Measurements from ENCODE around the gene GREM2. TPM values are rescaled to one million over a fixed set of nuclear protein-coding genes. Genes with fewer than 3 reads are reported as not detected.

Gene GREM2
- total and polyA plus RNA-seq, 8 donors: 0.99 to 4.4 (median 2.9) TPM

DNA sequence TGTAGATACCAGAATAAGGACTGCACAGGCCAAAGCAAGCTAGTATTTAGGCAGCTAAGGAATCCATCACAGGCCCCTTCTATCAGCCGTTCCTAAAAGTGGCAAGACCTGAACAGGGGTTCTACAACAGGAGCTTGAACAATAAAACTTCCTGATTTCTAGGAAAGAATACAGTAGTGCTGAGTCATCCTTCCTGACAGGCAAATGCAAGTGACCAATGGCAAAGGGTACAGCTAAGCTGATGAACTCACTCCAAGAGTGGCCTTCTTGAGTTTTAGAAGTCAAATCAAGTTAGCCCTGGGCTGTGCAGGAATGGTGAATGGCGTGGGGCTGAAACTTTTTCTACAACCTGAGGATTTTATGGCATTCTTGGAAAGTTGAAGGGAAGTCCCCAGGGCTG is 112.9 kb downstream of the GREM2 start:
- Histone ChIP-seq H3K9me3 (no peaks in the 10 kb centered on the region), H3K36me3 (no peaks in the 10 kb centered on the region), H3K4me1 (no peaks in the 10 kb centered on the region), H3K27ac (no peak overlapping the region), H3K27me3 (no peaks in the 10 kb centered on the region), H3K4me3 (no peak overlapping the region)
- ATAC-seq (peak; percentile 33), DNase-seq (no peak)
- TF ChIP-seq, protein P1, sequence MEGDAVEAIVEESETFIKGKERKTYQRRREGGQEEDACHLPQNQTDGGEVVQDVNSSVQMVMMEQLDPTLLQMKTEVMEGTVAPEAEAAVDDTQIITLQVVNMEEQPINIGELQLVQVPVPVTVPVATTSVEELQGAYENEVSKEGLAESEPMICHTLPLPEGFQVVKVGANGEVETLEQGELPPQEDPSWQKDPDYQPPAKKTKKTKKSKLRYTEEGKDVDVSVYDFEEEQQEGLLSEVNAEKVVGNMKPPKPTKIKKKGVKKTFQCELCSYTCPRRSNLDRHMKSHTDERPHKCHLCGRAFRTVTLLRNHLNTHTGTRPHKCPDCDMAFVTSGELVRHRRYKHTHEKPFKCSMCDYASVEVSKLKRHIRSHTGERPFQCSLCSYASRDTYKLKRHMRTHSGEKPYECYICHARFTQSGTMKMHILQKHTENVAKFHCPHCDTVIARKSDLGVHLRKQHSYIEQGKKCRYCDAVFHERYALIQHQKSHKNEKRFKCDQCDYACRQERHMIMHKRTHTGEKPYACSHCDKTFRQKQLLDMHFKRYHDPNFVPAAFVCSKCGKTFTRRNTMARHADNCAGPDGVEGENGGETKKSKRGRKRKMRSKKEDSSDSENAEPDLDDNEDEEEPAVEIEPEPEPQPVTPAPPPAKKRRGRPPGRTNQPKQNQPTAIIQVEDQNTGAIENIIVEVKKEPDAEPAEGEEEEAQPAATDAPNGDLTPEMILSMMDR (IDR thresholded peaks at IDR 0.05): no peak
- intact Hi-C loops (cut with DNase I): no loop called here

DNA sequence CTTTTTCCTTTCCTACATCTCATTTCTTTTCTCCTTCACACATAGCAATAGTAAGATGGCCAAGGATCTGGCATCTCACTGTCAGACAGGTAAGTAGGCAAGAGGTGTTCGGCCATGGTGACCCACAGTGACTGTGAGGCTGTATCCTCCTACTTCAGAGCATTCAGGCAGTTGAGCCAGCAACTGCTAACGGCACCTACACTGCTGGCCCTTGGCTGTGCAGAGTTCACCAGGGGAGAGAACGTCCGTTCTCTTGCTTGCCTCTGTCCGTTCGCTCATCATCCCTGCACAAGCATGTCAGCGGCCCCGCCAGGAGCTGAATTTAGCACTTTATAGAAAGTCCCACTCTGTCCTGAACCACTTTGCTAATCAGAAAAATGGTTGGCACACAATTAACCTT is 113.6 kb downstream of the GREM2 start:
- TF ChIP-seq, protein P1 (IDR thresholded peaks at IDR 0.05): no peak
- intact Hi-C loops (cut with DNase I): no loop called here
- Histone ChIP-seq H3K4me3 (no peak overlapping the region), H3K9me3 (no peaks in the 10 kb centered on the region), H3K4me1 (no peaks in the 10 kb centered on the region), H3K36me3 (no peaks in the 10 kb centered on the region), H3K27ac (no peak overlapping the region), H3K27me3 (peaks cover 0 to 2% of the 10 kb centered on the region in 2 donors)
- DNase-seq (no peak), ATAC-seq (no peak)

DNA sequence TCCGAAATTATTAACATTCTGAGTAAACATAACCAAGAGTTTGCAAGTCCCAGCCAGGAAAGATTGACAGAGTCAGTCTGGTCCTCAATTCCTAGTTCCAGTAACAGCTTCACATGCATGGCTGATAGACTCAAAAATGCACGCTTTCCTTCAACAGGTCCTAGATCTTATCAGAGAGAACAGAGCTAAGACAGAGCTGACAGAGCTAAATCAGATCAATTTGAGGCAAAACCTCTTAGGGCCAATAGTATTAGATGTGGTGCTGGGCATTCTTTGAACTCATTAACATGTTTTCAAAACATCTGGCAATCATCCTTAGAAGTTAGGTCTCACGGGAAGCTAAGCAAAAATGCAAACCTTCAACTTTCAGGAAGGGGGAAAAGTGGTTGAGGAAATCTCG is 114.0 kb downstream of the GREM2 start:
- intact Hi-C loops (cut with DNase I): no loop called here
- ATAC-seq: no peak
- H3K36me3 ChIP-seq: no peaks in the 10 kb centered on the region
- H3K27ac ChIP-seq: no peak overlapping the region
- no peaks in the 10 kb centered on the region for H3K4me1 ChIP-seq
- no peak overlapping the region for H3K4me3 ChIP-seq
- TF ChIP-seq, protein P1 (IDR thresholded peaks at IDR 0.05): no peak
- peaks cover 0 to 6% of the 10 kb centered on the region in 2 donors for H3K27me3 ChIP-seq
- peak in 1 of 4 donors; percentile 13 for DNase-seq
- H3K9me3 ChIP-seq: no peaks in the 10 kb centered on the region

DNA sequence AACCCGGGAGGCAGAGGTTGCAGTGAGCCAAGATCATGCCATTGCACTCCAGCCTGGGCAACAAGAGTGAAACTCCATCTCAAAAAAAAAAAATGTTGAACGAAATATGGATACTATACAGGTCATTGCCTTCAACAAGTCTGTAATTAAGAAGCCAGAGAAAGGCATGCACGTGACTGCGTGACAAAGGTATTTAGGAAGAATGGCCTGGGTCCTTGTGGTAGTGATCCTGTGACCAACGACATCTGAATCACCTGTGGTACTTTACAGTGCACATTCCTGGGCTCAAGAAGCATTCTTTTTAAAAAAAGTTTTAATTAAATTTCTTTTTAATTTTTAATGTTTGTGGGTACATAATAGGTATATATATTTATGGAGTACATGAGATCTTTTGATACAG is 115.0 kb downstream of the GREM2 start:
- Histone ChIP-seq H3K4me3 (no peak overlapping the region), H3K9me3 (no peaks in the 10 kb centered on the region), H3K36me3 (no peaks in the 10 kb centered on the region), H3K27ac (no peak overlapping the region), H3K4me1 (no peaks in the 10 kb centered on the region), H3K27me3 (peaks cover 0 to 11% of the 10 kb centered on the region in 2 donors)
- TF ChIP-seq, protein P1 (IDR thresholded peaks at IDR 0.05): no peak
- ATAC-seq (no peak), DNase-seq (no peak)
- intact Hi-C loops (cut with DNase I): no loop called here

DNA sequence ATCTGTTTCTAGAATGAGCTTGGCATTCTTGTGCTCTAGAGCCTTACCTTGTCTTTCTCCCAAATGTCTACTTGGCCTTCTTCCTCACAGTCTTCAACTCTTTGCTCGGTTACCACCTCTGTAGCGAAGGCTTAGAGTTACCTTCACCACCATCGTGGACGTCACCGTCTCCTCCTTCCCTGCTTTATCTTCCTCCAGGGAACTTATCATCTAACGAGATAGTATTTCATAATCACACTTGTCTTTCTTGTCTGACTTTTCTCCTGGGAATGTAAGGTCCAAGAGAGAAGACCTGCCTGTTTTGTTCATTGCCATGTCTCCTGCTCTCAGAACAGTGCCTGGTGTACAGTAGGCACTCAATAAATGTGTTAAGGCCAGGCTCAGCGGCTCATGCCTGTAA is 115.6 kb downstream of the GREM2 start:
- Histone ChIP-seq H3K4me1 (no peaks in the 10 kb centered on the region), H3K9me3 (no peaks in the 10 kb centered on the region), H3K4me3 (no peak overlapping the region), H3K36me3 (no peaks in the 10 kb centered on the region), H3K27ac (no peak overlapping the region), H3K27me3 (peaks cover 0 to 11% of the 10 kb centered on the region in 2 donors)
- TF ChIP-seq, protein P1 (IDR thresholded peaks at IDR 0.05): no peak
- ATAC-seq (no peak), DNase-seq (no peak)
- intact Hi-C loops (cut with DNase I): no loop called here
